Stimulated activated CD4-positive, alpha-beta T cell treated with anti-CD3 and anti-CD28 coated beads, TNF-alpha, amount 100 ng/mL, for 24 hours (primary cell): ENCODE measurements around the gene KMT5C.
A peak's percentile ranks its signal among the peaks of the same experiment; 100 is the strongest.

Source experiments
- DNase-seq, 3 experiments: peaks; one replicate each; pipeline ENCODE4 v3.0.0-alpha.2; 2020; ENCODE audit warnings: low read depth in 3 of 3

The KMT5C gene

DNA sequence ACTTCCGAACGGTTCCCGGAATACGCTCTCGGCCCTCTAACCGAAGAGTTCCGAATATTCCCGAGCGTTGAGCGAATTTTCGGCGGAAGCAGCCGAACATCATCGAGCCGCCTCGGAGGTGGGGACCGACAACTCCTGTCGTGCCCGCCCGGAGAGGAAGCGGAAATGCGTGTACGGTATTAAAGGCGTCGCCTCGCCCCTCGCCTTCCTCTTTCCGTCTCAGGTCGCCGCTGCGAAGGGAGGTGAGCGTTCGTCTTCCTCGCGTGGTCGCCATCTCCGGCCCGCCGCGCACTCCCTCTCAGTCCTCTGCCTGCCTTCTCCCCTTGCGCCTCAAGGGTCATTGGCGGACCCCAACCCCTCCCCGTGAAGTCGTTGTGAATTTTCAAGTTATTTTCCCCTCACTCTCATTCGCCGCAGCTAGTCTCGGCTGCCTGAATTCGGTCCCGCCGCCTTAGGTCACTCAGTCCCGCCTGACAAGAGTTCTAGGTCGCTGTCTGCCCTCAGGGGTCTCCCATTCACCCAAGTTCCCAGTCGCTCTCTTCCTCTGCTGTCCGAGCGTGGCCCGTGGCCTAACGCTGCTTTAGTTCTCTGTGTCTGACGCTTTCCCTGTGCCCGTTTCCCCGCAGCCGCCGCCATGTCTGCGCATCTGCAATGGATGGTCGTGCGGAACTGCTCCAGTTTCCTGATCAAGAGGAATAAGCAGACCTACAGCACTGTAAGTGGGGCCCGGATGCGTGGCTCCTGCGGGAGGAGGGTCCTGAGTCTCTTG is 46.2 kb downstream of the KMT5C start, which contains the start of gene RPL28:
Gene RPL28, plus strand, starts transcription at position 209 of the 769 bp plus-strand sequence. Its CDS starts 426 bp downstream, at position 635.
- peak; percentile 95 to 98 (median 97) for DNase-seq

DNA sequence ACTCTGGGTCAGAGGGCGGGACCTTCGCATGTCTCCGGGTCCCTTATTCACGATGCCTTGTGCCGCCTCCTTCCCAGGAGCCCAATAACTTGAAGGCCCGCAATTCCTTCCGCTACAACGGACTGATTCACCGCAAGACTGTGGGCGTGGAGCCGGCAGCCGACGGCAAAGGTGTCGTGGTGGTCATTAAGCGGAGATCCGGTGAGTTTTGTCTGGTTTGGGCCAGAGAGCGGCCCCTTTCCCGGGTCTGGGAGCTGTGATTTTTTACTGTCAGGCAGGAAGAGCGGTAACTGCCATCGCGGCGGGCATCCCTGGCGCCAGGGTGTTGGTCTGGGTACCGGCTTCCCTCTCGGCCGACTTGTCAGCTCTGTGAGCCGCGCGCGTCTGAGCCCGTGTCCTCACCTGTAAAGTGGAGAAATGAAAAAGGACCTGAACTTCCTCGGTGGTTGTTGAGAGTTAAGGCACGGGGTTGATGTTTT is 46.9 kb downstream of the KMT5C start:
- peak in 1 of 3 experiments; percentile 44 for DNase-seq

DNA sequence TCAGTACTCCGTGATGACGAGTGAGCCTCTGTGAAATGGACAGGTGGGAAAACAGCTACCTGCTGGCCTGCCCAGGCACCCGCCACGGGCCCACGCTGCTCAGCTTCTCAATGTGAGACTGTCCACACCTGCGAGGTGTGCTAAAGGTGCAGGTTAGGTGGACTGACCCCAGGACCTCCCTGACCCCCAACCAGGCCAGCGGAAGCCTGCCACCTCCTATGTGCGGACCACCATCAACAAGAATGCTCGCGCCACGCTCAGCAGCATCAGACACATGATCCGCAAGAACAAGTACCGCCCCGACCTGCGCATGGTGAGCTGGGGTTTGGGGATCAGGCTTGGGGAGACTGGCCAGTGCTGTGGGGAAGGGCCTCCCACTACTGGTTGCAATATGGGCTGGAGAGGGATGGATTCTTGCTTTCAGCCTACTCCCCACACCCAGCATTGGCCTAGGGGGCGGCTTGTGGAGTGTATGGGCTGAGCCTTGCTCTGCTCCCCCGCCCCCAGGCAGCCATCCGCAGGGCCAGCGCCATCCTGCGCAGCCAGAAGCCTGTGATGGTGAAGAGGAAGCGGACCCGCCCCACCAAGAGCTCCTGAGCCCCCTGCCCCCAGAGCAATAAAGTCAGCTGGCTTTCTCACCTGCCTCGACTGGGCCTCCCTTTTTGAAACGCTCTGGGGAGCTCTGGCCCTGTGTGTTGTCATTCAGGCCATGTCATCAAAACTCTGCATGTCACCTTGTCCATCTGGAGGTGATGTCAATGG is 48.2 kb downstream of the KMT5C start:
- DNase-seq, result no peak

DNA sequence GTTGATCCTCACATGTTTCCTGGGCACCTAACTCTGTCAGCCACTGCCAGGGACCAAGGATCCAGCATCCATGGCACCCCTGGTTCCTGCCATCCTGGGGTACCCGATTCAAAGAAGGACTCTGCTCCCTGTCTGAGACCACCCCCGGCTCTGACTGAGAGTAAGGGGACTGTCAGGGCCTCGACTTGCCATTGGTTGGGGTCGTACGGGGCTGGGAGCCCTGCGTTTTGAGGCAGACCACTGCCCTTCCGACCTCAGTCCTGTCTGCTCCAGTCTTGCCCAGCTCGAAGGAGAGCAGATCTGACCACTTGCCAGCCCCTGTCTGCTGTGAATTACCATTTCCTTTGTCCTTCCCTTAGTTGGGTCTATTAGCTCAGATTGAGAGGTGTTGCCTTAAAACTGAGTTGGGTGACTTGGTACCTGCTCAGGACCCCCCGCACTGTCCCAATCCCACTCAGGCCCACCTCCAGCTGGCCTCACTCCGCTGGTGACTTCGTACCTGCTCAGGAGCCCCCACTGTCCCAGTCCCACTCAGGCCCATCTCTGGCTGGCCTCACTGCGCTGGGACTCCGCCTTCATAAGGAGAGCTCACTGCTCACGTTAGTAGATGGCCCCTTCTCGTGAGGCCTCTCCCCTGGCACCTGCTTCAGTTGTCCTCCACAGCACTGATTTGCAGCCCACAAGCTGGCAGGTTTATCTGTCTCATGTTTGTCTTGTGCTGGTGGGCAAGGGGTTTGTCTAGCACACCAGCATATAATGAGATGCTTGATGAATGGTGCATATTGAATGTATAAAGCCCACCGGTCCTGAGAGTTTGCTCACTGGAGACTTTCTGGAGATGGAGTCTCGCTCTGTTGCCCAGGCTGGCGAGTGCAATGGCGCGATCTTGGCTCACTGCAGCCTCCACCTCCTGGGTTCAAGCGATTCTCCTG is 50.0 kb downstream of the KMT5C start:
- no peak for DNase-seq

DNA sequence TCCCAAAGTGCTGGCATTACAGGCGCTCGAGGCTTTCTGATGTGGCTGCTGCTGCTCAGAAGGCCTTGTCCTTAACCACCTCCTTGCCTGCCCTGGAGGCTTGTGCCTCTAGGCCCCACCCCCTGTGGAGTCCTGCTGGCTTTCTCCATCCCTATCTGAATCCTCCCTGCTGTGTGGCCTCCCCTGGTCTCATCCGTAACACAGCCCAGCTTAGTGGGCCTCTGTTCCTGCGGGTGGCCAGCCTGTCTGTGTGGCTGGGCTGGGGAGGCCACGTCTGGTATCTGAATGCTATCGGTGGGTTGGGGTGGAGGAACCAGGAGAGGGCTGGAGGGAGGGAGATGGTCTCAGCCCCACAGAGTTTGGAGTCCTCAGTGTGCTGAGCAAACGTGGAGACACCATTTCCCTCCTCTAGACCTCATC is 50.8 kb downstream of the KMT5C start:
- DNase-seq, result no peak

DNA sequence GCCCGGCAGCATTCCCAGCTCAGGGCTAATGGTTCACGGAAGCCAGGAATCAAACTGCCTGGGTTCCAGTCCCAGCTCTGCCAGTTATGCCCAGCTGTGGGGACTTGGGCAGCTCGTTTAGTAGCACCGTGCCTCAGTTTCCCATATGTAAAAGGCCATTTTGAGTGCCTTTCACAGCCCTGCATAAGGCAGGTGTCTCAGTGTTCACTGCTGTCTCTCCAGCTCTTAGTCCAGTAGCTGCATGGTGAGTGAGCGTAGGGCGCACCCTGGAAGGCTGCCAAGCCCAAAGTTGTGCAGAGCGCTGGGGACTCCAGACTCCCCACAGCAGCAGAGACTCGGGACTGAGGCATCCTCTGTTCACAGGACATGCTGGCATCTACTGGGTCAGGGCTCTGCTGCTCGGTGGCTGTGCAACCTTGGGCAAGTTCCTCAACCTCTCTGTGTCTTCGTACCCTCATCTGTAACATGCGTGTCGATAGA is 51.6 kb downstream of the KMT5C start:
- DNase-seq, result no peak

DNA sequence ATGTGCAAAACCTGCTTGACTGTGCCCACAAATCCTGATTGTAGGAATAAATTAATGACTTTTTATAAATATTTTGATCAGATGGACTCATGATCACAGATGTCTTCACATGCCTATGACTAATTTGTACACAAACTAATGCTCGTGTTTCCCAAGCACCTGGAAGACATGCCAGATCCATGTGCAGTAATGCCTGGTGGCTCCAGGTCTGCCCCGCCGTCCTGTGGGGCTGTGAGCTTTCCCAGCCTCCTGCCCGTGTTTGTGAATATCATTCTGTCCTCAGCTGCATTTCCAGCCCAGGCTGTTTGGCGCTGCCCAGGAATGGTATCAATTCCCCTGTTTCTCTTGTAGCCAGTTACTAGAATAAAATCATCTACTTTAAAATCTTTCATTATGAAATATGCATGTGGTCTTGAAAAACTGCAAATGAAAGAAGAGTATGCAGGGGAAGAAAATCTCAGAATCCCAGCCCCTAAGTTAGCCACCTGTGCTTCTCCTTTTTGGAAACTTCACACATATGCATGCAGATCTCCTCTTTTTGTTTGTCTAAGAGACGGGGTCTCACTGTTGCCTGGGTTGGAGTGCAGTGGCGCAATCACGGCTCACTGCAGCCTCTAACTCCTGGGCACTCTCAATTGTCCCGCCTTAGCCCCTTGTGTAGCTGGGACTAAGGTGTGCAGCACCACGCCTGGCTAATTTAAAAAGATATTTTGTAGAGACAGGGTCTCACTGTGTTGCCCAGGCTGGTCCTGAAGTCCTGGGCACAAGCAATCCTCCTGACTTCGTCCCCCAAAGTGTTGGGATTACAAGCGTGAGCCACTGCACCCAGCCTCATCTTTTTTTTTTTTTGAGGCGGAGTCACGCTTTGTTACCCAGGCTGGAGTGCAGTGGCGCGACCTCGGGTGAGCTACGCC is 52.3 kb downstream of the KMT5C start:
- DNase-seq, result no peak

DNA sequence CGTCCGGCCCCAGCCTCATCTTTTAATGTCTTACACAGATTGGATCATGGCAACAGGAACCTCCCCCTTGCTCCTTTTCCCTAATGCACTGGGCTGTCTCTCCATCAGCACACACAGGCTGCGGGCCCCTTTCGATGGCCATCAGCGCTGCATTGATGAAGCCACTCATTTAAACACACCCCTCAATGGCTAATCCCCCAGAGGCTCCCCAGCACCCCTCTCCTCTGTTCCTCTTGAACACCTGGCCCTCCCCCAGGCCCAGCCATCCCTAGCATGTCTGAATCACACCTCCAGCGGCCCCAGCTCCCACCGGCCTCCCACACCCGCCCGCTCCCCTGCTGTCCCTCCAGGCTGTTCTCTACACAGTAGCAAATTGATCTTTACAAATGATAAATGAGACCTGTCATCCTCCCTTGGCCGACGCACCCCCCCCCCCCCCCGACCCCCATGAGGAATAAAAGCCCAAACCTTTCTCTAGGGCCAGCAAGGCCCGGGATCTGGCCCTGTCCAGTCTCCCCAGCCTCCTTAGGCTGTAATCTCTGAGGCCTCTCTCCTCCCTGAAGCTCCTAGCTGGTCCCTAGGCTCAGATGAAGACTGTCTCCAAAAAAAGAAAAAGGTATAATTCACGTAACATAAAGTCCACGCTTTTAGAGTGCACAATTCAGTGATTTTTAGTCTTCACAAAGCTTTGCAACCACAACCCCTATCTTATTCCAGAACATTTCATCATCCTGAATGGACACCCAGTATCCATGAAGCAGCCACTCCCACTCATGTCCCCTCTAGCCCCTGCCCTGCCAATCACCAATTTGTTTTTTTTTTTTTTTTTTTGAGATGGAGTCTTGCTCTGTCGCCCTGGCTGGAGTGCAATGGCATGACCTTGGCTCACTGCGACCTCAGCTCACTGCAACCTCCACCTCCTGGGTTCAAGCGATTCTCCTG is 53.4 kb downstream of the KMT5C start:
- no peak for DNase-seq
